SK-N-SH treated with all-trans-retinoic acid at 6 μM for 48 hours (cell line): ENCODE measurements around the gene ZBTB7A.

Source experiments
- ATAC-seq: fragments of 200-7000 bp; cut with Tn5 transposase; 3 replicates; pipeline ENCODE4 v1.9.1; 2020; ENCODE audit warnings: mild to moderate bottlenecking, moderate library complexity
- BACH2 ChIP-seq: fragments of 250-450 bp; sonication (Bioruptor Pico); IDR thresholded peaks from 2 replicates; pipeline ENCODE4 v1.9.0; 2021; ENCODE audit warnings: mild to moderate bottlenecking, borderline replicate concordance
- CSDC2 ChIP-seq: fragments of 250-450 bp; sonication (Bioruptor Pico); IDR thresholded peaks from 2 replicates; pipeline ENCODE4 v1.5.0; 2020; ENCODE audit warnings: mild to moderate bottlenecking, moderate library complexity
- ESRRG ChIP-seq: fragments of 250-450 bp; sonication (Bioruptor Pico); IDR thresholded peaks from 2 replicates; pipeline ENCODE4 v1.6.1; 2021; ENCODE audit warnings: mild to moderate bottlenecking
- GLIS3 ChIP-seq: fragments of 250-450 bp; sonication (Bioruptor Pico); IDR thresholded peaks from 2 replicates; pipeline ENCODE4 v1.5.0; 2020; ENCODE audit warnings: mild to moderate bottlenecking, moderate library complexity
- ISL1 ChIP-seq: fragments of 250-450 bp; sonication (Bioruptor Pico); IDR thresholded peaks from 2 replicates; pipeline ENCODE4 v2.1.2; 2022; ENCODE audit warnings: mild to moderate bottlenecking, moderate library complexity
- OSR1 ChIP-seq: fragments of 250-450 bp; sonication (Bioruptor Pico); IDR thresholded peaks from 2 replicates; pipeline ENCODE4 v1.8.0; 2022; ENCODE audit warnings: moderate library complexity, mild to moderate bottlenecking, inconsistent platforms
- PPARA ChIP-seq: fragments of 250-450 bp; sonication (Bioruptor Pico); IDR thresholded peaks from 2 replicates; pipeline ENCODE4 v1.5.0; 2020; ENCODE audit warnings: mild to moderate bottlenecking, borderline replicate concordance
- RARB ChIP-seq: fragments of 250-450 bp; sonication (Bioruptor Pico); IDR thresholded peaks from 2 replicates; pipeline ENCODE4 v1.8.0; 2021; ENCODE audit warnings: mild to moderate bottlenecking, moderate library complexity
- TCF4 ChIP-seq: fragments of 250-450 bp; sonication (Bioruptor Pico); IDR thresholded peaks from 2 replicates; pipeline ENCODE4 v1.8.0; 2021; ENCODE audit warnings: mild to moderate bottlenecking, moderate library complexity, borderline replicate concordance
- ZC3H10 ChIP-seq: fragments of 250-450 bp; sonication (Bioruptor Pico); IDR thresholded peaks from 2 replicates; pipeline ENCODE4 v1.5.1; 2021; ENCODE audit warnings: mild to moderate bottlenecking, moderate library complexity
- ZFP3 ChIP-seq: fragments of 250-450 bp; sonication (Bioruptor Pico); IDR thresholded peaks from 2 replicates; pipeline ENCODE4 v1.5.0; 2020; ENCODE audit warnings: mild to moderate bottlenecking, moderate library complexity
- ZFP30 ChIP-seq: fragments of 450-650 bp; formaldehyde crosslinking; IDR thresholded peaks from 2 replicates; pipeline ENCODE4 v1.5.0; 2022; ENCODE audit warnings: mild to moderate bottlenecking, moderate library complexity
- ZNF565 ChIP-seq: fragments of 450-650 bp; formaldehyde crosslinking; conservative IDR thresholded peaks from 2 replicates; pipeline ENCODE4 v1.5.0; 2020; ENCODE audit warnings: low read depth, mild to moderate bottlenecking, moderate library complexity
- ZNF70 ChIP-seq: fragments of 450-650 bp; formaldehyde crosslinking; IDR thresholded peaks from 2 replicates; pipeline ENCODE4 v1.5.0; 2020; ENCODE audit warnings: mild to moderate bottlenecking, moderate library complexity
- TF ChIP-seq, protein P1 (sequence below): fragments of 250-450 bp; sonication (Bioruptor Pico); IDR thresholded peaks from 2 replicates; pipeline ENCODE4 v1.5.1; 2020; ENCODE audit warnings: low read depth, mild to moderate bottlenecking, moderate library complexity
- TF ChIP-seq, protein P2 (sequence below): fragments of 250-450 bp; sonication (Bioruptor Pico); IDR thresholded peaks from 2 replicates; pipeline ENCODE4 v1.8.0; 2021; ENCODE audit warnings: low read depth, mild to moderate bottlenecking, moderate library complexity, borderline replicate concordance
- TF ChIP-seq, protein P3 (sequence below): fragments of 250-450 bp; sonication (Bioruptor Pico); IDR thresholded peaks from 2 replicates; pipeline ENCODE4 v1.5.1; 2021; ENCODE audit warnings: mild to moderate bottlenecking, moderate library complexity
- TF ChIP-seq, protein P4 (sequence below): fragments of 250-450 bp; sonication (Bioruptor Pico); IDR thresholded peaks from 2 replicates; pipeline ENCODE4 v1.8.0; 2020; ENCODE audit warnings: mild to moderate bottlenecking, moderate library complexity, borderline replicate concordance
- TF ChIP-seq, protein P5 (sequence below): fragments of 250-450 bp; sonication (Bioruptor Pico); IDR thresholded peaks from 2 replicates; pipeline ENCODE4 v1.5.0; 2020; ENCODE audit warnings: mild to moderate bottlenecking, moderate library complexity

The ZBTB7A gene

DNA sequence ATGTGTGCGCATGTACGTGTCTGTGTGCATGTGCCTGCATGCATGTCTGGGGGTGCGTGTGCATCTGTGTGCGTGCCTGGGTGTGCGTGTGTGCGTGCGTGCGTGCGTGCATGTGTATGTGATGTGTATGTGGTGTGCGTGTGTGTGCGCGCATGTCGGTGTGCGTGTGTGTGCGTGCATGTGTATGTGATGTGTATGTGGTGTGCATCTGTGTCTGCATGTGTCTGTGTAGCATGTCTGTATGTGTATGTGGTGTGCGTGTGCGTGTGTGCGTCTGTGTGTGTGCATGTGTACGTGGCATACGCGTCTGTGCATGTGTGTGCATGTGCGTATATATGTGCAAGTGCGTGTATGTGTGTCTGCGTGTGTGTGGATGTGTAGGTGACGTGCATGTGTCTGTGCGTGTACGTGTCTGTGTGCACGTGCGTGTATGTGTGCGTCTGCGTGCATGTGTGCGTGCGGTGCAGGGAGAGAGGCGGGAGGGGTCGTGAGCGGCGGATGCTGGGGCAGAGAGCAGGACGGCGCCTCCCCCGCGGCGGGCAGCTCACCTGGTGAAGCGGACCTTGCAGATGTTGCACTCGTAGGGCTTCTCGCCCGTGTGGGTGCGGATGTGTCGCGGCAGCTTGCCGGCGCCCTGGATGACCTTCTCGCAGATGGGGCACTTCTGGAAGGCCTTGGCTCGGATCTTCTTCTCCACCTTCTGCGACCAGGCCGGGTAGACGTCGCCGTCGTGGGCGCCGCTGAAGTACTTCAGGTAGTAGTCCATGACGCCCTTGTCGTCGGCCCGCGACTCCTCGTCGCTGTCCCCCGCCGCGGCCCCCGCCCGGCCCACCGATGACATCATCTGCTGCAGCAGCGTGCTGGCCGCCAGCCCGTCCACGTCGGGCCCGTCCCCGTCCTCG is 13.0 kb downstream of the ZBTB7A start:
- TF ChIP-seq, protein P1, sequence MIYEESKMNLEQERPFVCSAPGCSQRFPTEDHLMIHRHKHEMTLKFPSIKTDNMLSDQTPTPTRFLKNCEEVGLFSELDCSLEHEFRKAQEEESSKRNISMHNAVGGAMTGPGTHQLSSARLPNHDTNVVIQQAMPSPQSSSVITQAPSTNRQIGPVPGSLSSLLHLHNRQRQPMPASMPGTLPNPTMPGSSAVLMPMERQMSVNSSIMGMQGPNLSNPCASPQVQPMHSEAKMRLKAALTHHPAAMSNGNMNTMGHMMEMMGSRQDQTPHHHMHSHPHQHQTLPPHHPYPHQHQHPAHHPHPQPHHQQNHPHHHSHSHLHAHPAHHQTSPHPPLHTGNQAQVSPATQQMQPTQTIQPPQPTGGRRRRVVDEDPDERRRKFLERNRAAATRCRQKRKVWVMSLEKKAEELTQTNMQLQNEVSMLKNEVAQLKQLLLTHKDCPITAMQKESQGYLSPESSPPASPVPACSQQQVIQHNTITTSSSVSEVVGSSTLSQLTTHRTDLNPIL (CRISPR knock-in tag): no peak
- TF ChIP-seq ZNF70 (CRISPR knock-in tag) (no peak), ZFP3 (CRISPR knock-in tag) (no peak), PPARA (no peak), BACH2 (no peak), CSDC2 (no peak), ISL1 (CRISPR knock-in tag) (no peak), ZFP30 (no peak), ZNF565 (CRISPR knock-in tag) (no peak)
- TF ChIP-seq, protein P2, sequence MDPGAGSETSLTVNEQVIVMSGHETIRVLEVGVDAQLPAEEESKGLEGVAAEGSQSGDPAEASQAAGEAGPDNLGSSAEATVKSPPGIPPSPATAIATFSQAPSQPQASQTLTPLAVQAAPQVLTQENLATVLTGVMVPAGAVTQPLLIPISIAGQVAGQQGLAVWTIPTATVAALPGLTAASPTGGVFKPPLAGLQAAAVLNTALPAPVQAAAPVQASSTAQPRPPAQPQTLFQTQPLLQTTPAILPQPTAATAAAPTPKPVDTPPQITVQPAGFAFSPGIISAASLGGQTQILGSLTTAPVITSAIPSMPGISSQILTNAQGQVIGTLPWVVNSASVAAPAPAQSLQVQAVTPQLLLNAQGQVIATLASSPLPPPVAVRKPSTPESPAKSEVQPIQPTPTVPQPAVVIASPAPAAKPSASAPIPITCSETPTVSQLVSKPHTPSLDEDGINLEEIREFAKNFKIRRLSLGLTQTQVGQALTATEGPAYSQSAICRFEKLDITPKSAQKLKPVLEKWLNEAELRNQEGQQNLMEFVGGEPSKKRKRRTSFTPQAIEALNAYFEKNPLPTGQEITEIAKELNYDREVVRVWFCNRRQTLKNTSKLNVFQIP: no peak
- no peak for ATAC-seq

DNA sequence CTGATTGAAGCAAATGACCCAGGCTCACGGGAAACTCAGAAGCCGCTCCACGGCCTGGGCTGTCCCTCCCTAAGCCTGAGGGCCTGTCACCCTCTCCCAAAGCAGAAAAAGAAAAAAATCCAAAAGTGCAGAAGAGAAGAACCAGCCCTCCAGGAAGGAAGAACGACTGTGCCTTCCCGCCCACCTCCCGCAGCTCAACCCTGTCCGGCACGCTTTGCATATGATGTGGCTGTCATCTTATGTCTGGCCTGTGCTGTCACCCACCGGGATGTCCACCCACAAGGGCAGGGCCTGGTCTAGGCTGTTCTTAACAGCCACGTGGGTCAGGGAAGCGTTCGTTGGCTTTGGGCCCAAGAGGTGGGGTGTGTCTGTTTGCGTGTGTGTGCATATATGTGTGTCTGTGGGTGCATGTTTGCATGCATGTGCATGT is 13.7 kb downstream of the ZBTB7A start:
- ATAC-seq: no peak
- TF ChIP-seq ISL1 (CRISPR knock-in tag) (no peak), ZC3H10 (CRISPR knock-in tag) (no peak), CSDC2 (no peak), OSR1 (CRISPR knock-in tag) (no peak), ZNF565 (CRISPR knock-in tag) (no peak), RARB (CRISPR knock-in tag) (no peak), ESRRG (CRISPR knock-in tag) (no peak), ZNF70 (CRISPR knock-in tag) (no peak), BACH2 (no peak), TCF4 (CRISPR knock-in tag) (no peak), GLIS3 (CRISPR knock-in tag) (no peak)
- TF ChIP-seq, protein P3, sequence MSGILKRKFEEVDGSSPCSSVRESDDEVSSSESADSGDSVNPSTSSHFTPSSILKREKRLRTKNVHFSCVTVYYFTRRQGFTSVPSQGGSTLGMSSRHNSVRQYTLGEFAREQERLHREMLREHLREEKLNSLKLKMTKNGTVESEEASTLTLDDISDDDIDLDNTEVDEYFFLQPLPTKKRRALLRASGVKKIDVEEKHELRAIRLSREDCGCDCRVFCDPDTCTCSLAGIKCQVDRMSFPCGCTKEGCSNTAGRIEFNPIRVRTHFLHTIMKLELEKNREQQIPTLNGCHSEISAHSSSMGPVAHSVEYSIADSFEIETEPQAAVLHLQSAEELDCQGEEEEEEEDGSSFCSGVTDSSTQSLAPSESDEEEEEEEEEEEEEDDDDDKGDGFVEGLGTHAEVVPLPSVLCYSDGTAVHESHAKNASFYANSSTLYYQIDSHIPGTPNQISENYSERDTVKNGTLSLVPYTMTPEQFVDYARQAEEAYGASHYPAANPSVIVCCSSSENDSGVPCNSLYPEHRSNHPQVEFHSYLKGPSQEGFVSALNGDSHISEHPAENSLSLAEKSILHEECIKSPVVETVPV (CRISPR knock-in tag): no peak
- TF ChIP-seq, protein P1 (CRISPR knock-in tag): no peak
- TF ChIP-seq, protein P2: no peak
- TF ChIP-seq, protein P4, sequence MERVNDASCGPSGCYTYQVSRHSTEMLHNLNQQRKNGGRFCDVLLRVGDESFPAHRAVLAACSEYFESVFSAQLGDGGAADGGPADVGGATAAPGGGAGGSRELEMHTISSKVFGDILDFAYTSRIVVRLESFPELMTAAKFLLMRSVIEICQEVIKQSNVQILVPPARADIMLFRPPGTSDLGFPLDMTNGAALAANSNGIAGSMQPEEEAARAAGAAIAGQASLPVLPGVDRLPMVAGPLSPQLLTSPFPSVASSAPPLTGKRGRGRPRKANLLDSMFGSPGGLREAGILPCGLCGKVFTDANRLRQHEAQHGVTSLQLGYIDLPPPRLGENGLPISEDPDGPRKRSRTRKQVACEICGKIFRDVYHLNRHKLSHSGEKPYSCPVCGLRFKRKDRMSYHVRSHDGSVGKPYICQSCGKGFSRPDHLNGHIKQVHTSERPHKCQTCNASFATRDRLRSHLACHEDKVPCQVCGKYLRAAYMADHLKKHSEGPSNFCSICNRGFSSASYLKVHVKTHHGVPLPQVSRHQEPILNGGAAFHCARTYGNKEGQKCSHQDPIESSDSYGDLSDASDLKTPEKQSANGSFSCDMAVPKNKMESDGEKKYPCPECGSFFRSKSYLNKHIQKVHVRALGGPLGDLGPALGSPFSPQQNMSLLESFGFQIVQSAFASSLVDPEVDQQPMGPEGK: no peak
- TF ChIP-seq, protein P5, sequence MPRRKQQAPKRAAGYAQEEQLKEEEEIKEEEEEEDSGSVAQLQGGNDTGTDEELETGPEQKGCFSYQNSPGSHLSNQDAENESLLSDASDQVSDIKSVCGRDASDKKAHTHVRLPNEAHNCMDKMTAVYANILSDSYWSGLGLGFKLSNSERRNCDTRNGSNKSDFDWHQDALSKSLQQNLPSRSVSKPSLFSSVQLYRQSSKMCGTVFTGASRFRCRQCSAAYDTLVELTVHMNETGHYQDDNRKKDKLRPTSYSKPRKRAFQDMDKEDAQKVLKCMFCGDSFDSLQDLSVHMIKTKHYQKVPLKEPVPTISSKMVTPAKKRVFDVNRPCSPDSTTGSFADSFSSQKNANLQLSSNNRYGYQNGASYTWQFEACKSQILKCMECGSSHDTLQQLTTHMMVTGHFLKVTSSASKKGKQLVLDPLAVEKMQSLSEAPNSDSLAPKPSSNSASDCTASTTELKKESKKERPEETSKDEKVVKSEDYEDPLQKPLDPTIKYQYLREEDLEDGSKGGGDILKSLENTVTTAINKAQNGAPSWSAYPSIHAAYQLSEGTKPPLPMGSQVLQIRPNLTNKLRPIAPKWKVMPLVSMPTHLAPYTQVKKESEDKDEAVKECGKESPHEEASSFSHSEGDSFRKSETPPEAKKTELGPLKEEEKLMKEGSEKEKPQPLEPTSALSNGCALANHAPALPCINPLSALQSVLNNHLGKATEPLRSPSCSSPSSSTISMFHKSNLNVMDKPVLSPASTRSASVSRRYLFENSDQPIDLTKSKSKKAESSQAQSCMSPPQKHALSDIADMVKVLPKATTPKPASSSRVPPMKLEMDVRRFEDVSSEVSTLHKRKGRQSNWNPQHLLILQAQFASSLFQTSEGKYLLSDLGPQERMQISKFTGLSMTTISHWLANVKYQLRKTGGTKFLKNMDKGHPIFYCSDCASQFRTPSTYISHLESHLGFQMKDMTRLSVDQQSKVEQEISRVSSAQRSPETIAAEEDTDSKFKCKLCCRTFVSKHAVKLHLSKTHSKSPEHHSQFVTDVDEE (CRISPR knock-in tag): no peak
